ENCODE measurements around the gene MEF2D.
A peak's percentile ranks its signal among the peaks of the same experiment; 100 is the strongest.

The MEF2D gene

GRCh38 chr1:156476501-156477298, 23.9 kb downstream of the MEF2D start:
- Mint-ChIP-seq H3K4me1 (ENCODE audit: low read depth in 2 of 2) (peaks cover 22 to 36% of the 10 kb centered on the region in 2 donors), H3K9me3 (no peaks in the 10 kb centered on the region), H3K36me3 (ENCODE audit: insufficient read depth) (peaks cover 99% of the 10 kb centered on the region), H3K27ac (peak overlapping the region; percentile 78 to 98), H3K27me3 (no peaks in the 10 kb centered on the region), H3K4me3 (peak overlapping the region in 1 of 2 donors; percentile 47)
- DNase-seq, result no peak
- ATAC-seq (replicated peaks), result no peak

- peaks cover 17 to 27% of the 10 kb centered on the region in 2 donors for H3K4me1 Mint-ChIP-seq (ENCODE audit: low read depth in 2 of 2)
- H3K9me3 Mint-ChIP-seq, result no peaks in the 10 kb centered on the region
- H3K36me3 Mint-ChIP-seq (ENCODE audit: insufficient read depth), result peaks cover 99% of the 10 kb centered on the region
- peak overlapping the region; percentile 78 to 98 for H3K27ac Mint-ChIP-seq
- DNase-seq (no peak), ATAC-seq (replicated peaks) (peak; percentile 6)
- no peaks in the 10 kb centered on the region for H3K27me3 Mint-ChIP-seq
- no peak overlapping the region for H3K4me3 Mint-ChIP-seq
These were observed 24.7 kb downstream of the MEF2D start for GRCh38 chr1:156475568-156476500.

- Mint-ChIP-seq H3K4me1 (ENCODE audit: low read depth in 2 of 2) (peaks cover 9 to 20% of the 10 kb centered on the region in 2 donors), H3K27ac (peak overlapping the region in 1 of 2 donors; percentile 51), H3K9me3 (no peaks in the 10 kb centered on the region), H3K36me3 (ENCODE audit: insufficient read depth) (peaks cover 99% of the 10 kb centered on the region), H3K27me3 (no peaks in the 10 kb centered on the region), H3K4me3 (peak overlapping the region in 1 of 2 donors; percentile 23)
- DNase-seq (no peak), ATAC-seq (replicated peaks) (peak; percentile 12)
These were observed 25.6 kb downstream of the MEF2D start for GRCh38 chr1:156474966-156475365.

DNA sequence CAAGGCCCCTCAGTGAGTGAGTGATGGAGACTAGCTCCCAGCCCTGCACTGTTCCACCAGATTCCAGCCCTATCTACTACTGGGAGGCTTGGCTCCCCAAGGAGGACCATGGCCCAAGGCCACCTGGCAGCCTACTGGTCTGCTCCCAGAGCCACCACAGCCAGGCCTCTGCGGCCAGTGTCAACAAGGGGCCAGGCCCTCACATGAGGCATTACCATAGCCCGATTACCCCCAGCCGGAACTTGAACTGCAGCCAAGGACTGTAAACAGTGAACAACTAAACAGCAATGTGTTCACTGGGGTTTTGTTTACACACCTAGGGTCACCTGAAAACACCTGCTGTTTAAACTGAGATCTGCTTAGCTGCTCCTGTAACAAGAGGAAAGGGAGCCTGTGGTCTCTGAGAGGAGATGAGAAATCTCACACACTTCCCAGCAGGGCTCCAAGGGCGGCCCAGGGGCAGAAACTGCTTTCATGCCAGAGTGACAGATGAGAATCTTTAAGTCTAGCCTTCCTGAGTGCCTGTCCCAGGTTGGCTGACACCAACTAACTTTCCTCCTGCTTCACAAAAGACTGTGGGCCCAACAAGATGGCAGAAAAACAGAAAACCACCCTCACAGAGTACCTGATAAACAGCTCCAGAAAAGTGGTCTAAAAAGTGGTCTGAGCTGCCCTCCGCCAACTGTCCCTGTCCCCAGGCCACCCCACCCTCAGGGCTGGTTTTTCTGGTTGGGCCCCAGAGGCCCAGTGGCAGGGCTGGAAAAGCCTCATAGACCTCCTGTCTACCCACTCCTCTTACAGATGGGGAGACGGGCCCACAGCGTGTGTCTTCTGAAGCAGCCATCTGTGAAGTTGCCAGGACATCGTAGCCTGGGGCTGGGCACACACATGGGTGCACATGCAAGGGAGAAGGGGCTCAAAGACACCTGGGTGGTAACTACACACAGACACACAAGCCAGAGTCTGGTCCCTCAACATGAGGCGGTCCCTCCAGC, 28.8 kb downstream of the MEF2D start:
- H3K4me3 Mint-ChIP-seq, result no peak overlapping the region
- peaks cover 98% of the 10 kb centered on the region for H3K36me3 Mint-ChIP-seq (ENCODE audit: insufficient read depth)
- ATAC-seq (replicated peaks) (no peak), DNase-seq (no peak)
- H3K27me3 Mint-ChIP-seq, result no peaks in the 10 kb centered on the region
- no peaks in the 10 kb centered on the region for H3K9me3 Mint-ChIP-seq
- H3K27ac Mint-ChIP-seq, result peak overlapping the region in 1 of 2 donors; percentile 83
- peaks cover 10 to 25% of the 10 kb centered on the region in 2 donors for H3K4me1 Mint-ChIP-seq (ENCODE audit: low read depth in 2 of 2)

GRCh38 chr1:156470473-156470872, 30.1 kb downstream of the MEF2D start:
- H3K4me3 Mint-ChIP-seq, result no peak overlapping the region
- no peaks in the 10 kb centered on the region for H3K27me3 Mint-ChIP-seq
- DNase-seq, result no peak
- peaks cover 13 to 28% of the 10 kb centered on the region in 2 donors for H3K4me1 Mint-ChIP-seq (ENCODE audit: low read depth in 2 of 2)
- H3K36me3 Mint-ChIP-seq (ENCODE audit: insufficient read depth), result peaks cover 98% of the 10 kb centered on the region
- no peaks in the 10 kb centered on the region for H3K9me3 Mint-ChIP-seq
- H3K27ac Mint-ChIP-seq, result no peak overlapping the region
- no peak for ATAC-seq (replicated peaks)

GRCh38 chr1:156468693-156469345, 31.8 kb downstream of the MEF2D start:
- peak overlapping the region; percentile 90 to 94 for H3K27ac Mint-ChIP-seq
- ATAC-seq (replicated peaks) (no peak), DNase-seq (no peak)
- H3K9me3 Mint-ChIP-seq, result no peaks in the 10 kb centered on the region
- H3K4me1 Mint-ChIP-seq (ENCODE audit: low read depth in 2 of 2), result peaks cover 20 to 34% of the 10 kb centered on the region in 2 donors
- peaks cover 98% of the 10 kb centered on the region for H3K36me3 Mint-ChIP-seq (ENCODE audit: insufficient read depth)
- H3K27me3 Mint-ChIP-seq, result no peaks in the 10 kb centered on the region
- no peak overlapping the region for H3K4me3 Mint-ChIP-seq

DNA sequence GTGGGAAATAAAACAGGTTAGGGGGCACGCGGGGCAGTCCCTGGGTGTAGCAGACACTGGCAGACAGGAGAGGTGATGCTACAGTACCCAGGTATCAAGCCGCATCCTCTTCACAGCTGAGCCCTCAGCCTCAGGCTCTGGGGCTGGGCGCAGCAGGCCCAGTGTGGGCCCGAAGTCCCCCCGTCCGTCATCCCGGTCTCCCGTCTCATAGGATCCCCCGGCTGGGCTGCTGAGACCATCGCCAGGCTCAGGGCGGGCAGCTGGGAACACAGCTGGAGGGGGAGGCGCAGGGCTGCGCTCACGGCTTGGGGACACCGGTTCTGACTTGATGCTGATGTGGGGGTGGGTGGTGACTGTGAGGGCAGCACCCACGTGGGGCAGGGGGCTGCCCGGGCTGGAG, 32.7 kb downstream of the MEF2D start:
- Mint-ChIP-seq H3K4me3 (peak overlapping the region in 1 of 2 donors; percentile 17), H3K27ac (peak overlapping the region; percentile 38 to 94), H3K4me1 (ENCODE audit: low read depth in 2 of 2) (peaks cover 21 to 31% of the 10 kb centered on the region in 2 donors), H3K27me3 (no peaks in the 10 kb centered on the region), H3K9me3 (no peaks in the 10 kb centered on the region), H3K36me3 (ENCODE audit: insufficient read depth) (peaks cover 98% of the 10 kb centered on the region)
- no peak for DNase-seq
- ATAC-seq (replicated peaks), result no peak

DNA sequence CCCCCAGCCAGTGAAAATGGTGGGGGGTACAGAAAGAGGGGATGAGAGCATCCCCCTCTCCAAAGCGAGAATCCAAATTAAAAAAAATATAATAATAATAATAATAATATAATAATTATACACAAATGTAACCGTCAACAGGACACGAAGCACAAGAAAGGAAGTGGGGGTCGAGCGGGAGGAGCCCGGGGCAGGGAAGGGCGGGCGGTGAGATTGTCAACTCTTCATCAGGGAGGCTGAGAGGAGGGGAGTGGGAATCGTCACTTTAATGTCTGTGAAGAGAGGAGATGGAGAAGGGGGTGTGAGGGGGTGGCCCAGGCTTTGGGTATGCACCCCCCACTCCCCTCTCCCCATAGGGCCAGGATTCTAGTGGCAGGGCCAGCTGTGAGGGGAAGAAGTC, 33.2 kb downstream of the MEF2D start:
- no peak for ATAC-seq (replicated peaks)
- peak overlapping the region in 1 of 2 donors; percentile 17 for H3K4me3 Mint-ChIP-seq

GRCh38 chr1:156465747-156466365, 34.7 kb downstream of the MEF2D start:
- Mint-ChIP-seq H3K9me3 (no peaks in the 10 kb centered on the region), H3K36me3 (ENCODE audit: insufficient read depth) (peaks cover 93% of the 10 kb centered on the region), H3K4me3 (no peak overlapping the region), H3K4me1 (ENCODE audit: low read depth in 2 of 2) (peaks cover 20 to 34% of the 10 kb centered on the region in 2 donors), H3K27me3 (no peaks in the 10 kb centered on the region), H3K27ac (peak overlapping the region; percentile 36 to 83)
- ATAC-seq (replicated peaks) (no peak), DNase-seq (no peak)

More for the DNA sequence above, 33.2 kb downstream of the MEF2D start:
- Mint-ChIP-seq H3K36me3 (ENCODE audit: insufficient read depth) (peaks cover 98% of the 10 kb centered on the region), H3K9me3 (no peaks in the 10 kb centered on the region), H3K27me3 (no peaks in the 10 kb centered on the region), H3K27ac (peak overlapping the region; percentile 38 to 94), H3K4me1 (ENCODE audit: low read depth in 2 of 2) (peaks cover 21 to 31% of the 10 kb centered on the region in 2 donors)
- no peak for DNase-seq

DNA sequence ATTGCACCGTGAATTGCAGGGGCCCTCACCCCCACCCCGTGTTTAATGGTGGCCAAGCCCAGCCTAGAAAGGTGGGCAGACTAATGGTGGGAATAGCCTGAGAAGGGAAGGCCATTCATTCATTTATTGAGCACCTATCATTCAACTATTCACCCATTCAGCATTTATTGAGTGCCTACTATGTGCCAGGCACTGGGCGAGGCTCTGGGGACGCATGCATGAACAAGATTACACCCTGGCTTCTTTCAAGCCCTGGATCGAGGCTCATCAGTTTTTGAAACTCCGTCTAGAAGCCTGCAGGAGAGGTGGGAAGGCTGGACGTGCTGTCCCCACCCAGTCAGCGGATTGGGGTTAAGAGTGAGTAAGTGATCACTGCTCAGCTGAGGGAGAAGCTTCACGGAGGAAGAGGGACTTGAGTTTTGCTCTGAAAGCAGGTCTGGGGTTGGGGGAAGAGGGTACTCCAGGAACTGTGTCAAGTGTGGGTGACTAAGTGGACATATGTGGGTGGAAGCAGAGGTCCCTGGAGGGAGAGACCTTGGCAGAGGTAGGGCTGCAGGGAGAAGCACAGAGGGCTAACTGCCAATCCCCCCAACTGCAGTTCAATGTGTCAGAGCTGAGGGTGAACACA, 35.6 kb downstream of the MEF2D start:
- ATAC-seq (replicated peaks), result no peak
- no peak for DNase-seq
- Mint-ChIP-seq H3K9me3 (no peaks in the 10 kb centered on the region), H3K36me3 (ENCODE audit: insufficient read depth) (peaks cover 87% of the 10 kb centered on the region), H3K27me3 (no peaks in the 10 kb centered on the region), H3K27ac (peak overlapping the region in 1 of 2 donors; percentile 36), H3K4me3 (peak overlapping the region in 1 of 2 donors; percentile 42), H3K4me1 (ENCODE audit: low read depth in 2 of 2) (peaks cover 20 to 34% of the 10 kb centered on the region in 2 donors)

GRCh38 chr1:156464335-156464734, 36.2 kb downstream of the MEF2D start:
- H3K36me3 Mint-ChIP-seq (ENCODE audit: insufficient read depth), result peaks cover 85% of the 10 kb centered on the region
- H3K9me3 Mint-ChIP-seq, result no peaks in the 10 kb centered on the region
- H3K27me3 Mint-ChIP-seq, result no peaks in the 10 kb centered on the region
- H3K4me3 Mint-ChIP-seq, result peak overlapping the region in 1 of 2 donors; percentile 42
- DNase-seq (no peak), ATAC-seq (replicated peaks) (no peak)
- peaks cover 20 to 34% of the 10 kb centered on the region in 2 donors for H3K4me1 Mint-ChIP-seq (ENCODE audit: low read depth in 2 of 2)
- H3K27ac Mint-ChIP-seq, result peak overlapping the region in 1 of 2 donors; percentile 36

Data from effector memory CD8-positive, alpha-beta T cell (primary cell).